ENCODE data around the gene TMEM138.

DNA sequence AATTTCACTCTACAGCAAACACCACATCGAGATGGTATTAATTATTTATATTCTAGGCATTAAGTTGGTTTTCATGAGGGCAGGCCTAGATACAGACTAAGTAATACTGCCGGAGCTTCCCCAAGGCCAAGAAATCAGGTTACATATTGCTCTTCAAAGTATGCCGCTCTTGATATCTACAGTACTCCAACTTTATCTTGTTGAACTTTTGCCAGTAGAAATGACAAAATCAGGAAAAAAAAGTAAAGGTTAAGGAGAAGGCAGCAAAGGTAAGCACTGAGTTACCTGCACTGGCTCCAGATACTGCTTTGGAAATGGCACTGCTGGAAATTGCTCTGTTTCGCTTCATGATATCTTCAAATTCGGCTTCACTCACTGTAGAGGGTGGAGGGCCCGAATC, 53.2 kb downstream of the TMEM138 start:
- TF ChIP-seq, protein P1, sequence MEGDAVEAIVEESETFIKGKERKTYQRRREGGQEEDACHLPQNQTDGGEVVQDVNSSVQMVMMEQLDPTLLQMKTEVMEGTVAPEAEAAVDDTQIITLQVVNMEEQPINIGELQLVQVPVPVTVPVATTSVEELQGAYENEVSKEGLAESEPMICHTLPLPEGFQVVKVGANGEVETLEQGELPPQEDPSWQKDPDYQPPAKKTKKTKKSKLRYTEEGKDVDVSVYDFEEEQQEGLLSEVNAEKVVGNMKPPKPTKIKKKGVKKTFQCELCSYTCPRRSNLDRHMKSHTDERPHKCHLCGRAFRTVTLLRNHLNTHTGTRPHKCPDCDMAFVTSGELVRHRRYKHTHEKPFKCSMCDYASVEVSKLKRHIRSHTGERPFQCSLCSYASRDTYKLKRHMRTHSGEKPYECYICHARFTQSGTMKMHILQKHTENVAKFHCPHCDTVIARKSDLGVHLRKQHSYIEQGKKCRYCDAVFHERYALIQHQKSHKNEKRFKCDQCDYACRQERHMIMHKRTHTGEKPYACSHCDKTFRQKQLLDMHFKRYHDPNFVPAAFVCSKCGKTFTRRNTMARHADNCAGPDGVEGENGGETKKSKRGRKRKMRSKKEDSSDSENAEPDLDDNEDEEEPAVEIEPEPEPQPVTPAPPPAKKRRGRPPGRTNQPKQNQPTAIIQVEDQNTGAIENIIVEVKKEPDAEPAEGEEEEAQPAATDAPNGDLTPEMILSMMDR (IDR thresholded peaks at IDR 0.05; ENCODE audit: low read depth, low read length, missing input control), result no peak
- no peak for TF ChIP-seq ZBTB33 (IDR thresholded peaks at IDR 0.05)
- TF ChIP-seq, protein P2, sequence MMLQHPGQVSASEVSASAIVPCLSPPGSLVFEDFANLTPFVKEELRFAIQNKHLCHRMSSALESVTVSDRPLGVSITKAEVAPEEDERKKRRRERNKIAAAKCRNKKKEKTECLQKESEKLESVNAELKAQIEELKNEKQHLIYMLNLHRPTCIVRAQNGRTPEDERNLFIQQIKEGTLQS (IDR thresholded peaks at IDR 0.05), result no peak
- TF ChIP-seq GABPA (IDR thresholded peaks at IDR 0.05 in 1 of 2, conservative IDR thresholded peaks at IDR 0.05 in 1 of 2), result no peak
- TF ChIP-seq MAX (IDR thresholded peaks at IDR 0.05), result no peak
- no peak for TF ChIP-seq TAF1 (conservative IDR thresholded peaks at IDR 0.05)
- no peak for TF ChIP-seq REST (IDR thresholded peaks at IDR 0.05)
- TF ChIP-seq YY1 (IDR thresholded peaks at IDR 0.05), result no peak
- no peak for TF ChIP-seq NR2F2 (IDR thresholded peaks at IDR 0.05)
- TF ChIP-seq RAD21 (IDR thresholded peaks at IDR 0.05), result no peak
- TF ChIP-seq HNF4G (IDR thresholded peaks at IDR 0.05), result no peak
- no peak for TF ChIP-seq SP1 (IDR thresholded peaks at IDR 0.05)
